HG02973 (cell line): ENCODE results near the gene IFITM2.
"Not testable (repeated sequence)": the region's sequence is repeated elsewhere in the genome, so short reads cannot be mapped to it uniquely, and the experiment has no call there.

ENCODE experiments used
- ATAC-seq: cut with Tn5 transposase; IDR thresholded peaks from one replicate; pipeline ENCODE4 v1.9.1; 2021; ENCODE audit warnings: moderate library complexity; ENCODE audit not compliant: unreplicated experiment

Gene IFITM2

GRCh38 chr11:306645-307371, 808 bp upstream of the IFITM2 start:
- ATAC-seq = no peak

- ATAC-seq = not testable (repeated sequence)
These were observed 1.4 kb downstream of the IFITM2 start for GRCh38 chr11:308740-309665.

GRCh38 chr11:309979-310572, 2.5 kb downstream of the IFITM2 start:
- not testable (repeated sequence) for ATAC-seq

- not testable (repeated sequence) for ATAC-seq
These were observed 3.6 kb downstream of the IFITM2 start for GRCh38 chr11:311013-311748.

- ATAC-seq = no peak
These were observed 4.6 kb downstream of the IFITM2 start for GRCh38 chr11:312092-312816.

GRCh38 chr11:313304-313786, 5.7 kb downstream of the IFITM2 start:
- no peak for ATAC-seq

- ATAC-seq = peak; percentile 26
These were observed 6.4 kb downstream of the IFITM2 start, which contains the start of gene IFITM1 for GRCh38 chr11:313787-314553. Gene IFITM1 (plus strand): TSS chr11:314040. CDS start chr11:314171, 131 bp downstream.

GRCh38 chr11:314554-314875, 6.9 kb downstream of the IFITM2 start:
- not testable (repeated sequence) for ATAC-seq

- no peak for ATAC-seq
These were observed 7.5 kb downstream of the IFITM2 start for GRCh38 chr11:315051-315481.

GRCh38 chr11:315516-315994, 7.9 kb downstream of the IFITM2 start:
- ATAC-seq = no peak

- ATAC-seq = no peak
These were observed 8.6 kb downstream of the IFITM2 start for GRCh38 chr11:316031-316701.

GRCh38 chr11:316891-317301, 9.3 kb downstream of the IFITM2 start:
- no peak for ATAC-seq

- ATAC-seq = not testable (repeated sequence)
These were observed 10.2 kb downstream of the IFITM2 start for GRCh38 chr11:317668-318404.

- peak; percentile 33 for ATAC-seq
These were observed 10.9 kb downstream of the IFITM2 start for GRCh38 chr11:318405-319120.

- ATAC-seq = not testable (repeated sequence)
These were observed 11.7 kb downstream of the IFITM2 start for GRCh38 chr11:319121-319887.

GRCh38 chr11:319888-320273, 12.3 kb downstream of the IFITM2 start:
- not testable (repeated sequence) for ATAC-seq
